HG02678 (cell line): ENCODE data around the gene CRYBB2.
"Not testable (repeated sequence)": the region's sequence is repeated elsewhere in the genome, so short reads cannot be mapped to it uniquely, and the experiment has no call there.

Experiments used
- ATAC-seq: cut with Tn5 transposase; IDR thresholded peaks from one replicate; pipeline ENCODE4 v1.9.1; 2021; ENCODE audit warnings: mild to moderate bottlenecking, moderate library complexity; ENCODE audit not compliant: unreplicated experiment

Gene CRYBB2

GRCh38 chr22:25199731-25200520, 19.5 kb upstream of the CRYBB2 start, which contains the start of gene CRYBB3:
CRYBB3 (plus strand) TSS chr22:25199858; CDS start chr22:25201397, 1,539 bp downstream.
- no peak for ATAC-seq

- ATAC-seq: no peak
Observed at GRCh38 chr22:25200967-25201366, 18.5 kb upstream of the CRYBB2 start.

- ATAC-seq: no peak
Observed at GRCh38 chr22:25201557-25202273, 17.7 kb upstream of the CRYBB2 start.

- no peak for ATAC-seq
Observed at GRCh38 chr22:25202290-25202921, 17.0 kb upstream of the CRYBB2 start.

GRCh38 chr22:25203082-25203481, 16.4 kb upstream of the CRYBB2 start:
- ATAC-seq: no peak

GRCh38 chr22:25204547-25204946, 14.9 kb upstream of the CRYBB2 start:
- not testable (repeated sequence) for ATAC-seq

- ATAC-seq: no peak
Observed at GRCh38 chr22:25205847-25206246, 13.6 kb upstream of the CRYBB2 start.

- ATAC-seq: no peak
Observed at GRCh38 chr22:25206998-25207397, 12.4 kb upstream of the CRYBB2 start.

GRCh38 chr22:25207553-25208157, 11.8 kb upstream of the CRYBB2 start:
- ATAC-seq: no peak

- no peak for ATAC-seq
Observed at GRCh38 chr22:25208328-25208727, 11.1 kb upstream of the CRYBB2 start.

- ATAC-seq: no peak
Observed at GRCh38 chr22:25208743-25209505, 10.5 kb upstream of the CRYBB2 start.

- ATAC-seq: no peak
Observed at GRCh38 chr22:25210793-25211192, 8.6 kb upstream of the CRYBB2 start.

- no peak for ATAC-seq
Observed at GRCh38 chr22:25212337-25212736, 7.1 kb upstream of the CRYBB2 start.

GRCh38 chr22:25213221-25213620, 6.2 kb upstream of the CRYBB2 start:
- no peak for ATAC-seq

- no peak for ATAC-seq
Observed at GRCh38 chr22:25216230-25216629, 3.2 kb upstream of the CRYBB2 start.

GRCh38 chr22:25219948-25220442, 556 bp downstream of the CRYBB2 start:
- ATAC-seq: no peak

- ATAC-seq: no peak
Observed at GRCh38 chr22:25221790-25222189, 2.4 kb downstream of the CRYBB2 start.

GRCh38 chr22:25223269-25223850, 3.9 kb downstream of the CRYBB2 start:
- ATAC-seq: no peak

GRCh38 chr22:25228822-25229221, 9.4 kb downstream of the CRYBB2 start:
- ATAC-seq: no peak

GRCh38 chr22:25230760-25231159, 11.3 kb downstream of the CRYBB2 start:
- ATAC-seq: not testable (repeated sequence)
